Stimulated activated CD4-positive, alpha-beta T cell treated with anti-CD3 and anti-CD28 coated beads, Interleukin-4, amount 100 ng/mL, for 4 hours (primary cell): Measurements from ENCODE around the gene PCNT.

ENCODE experiments used
- DNase-seq, 2 experiments: peaks; one replicate each; pipeline ENCODE4 v3.0.0-alpha.2; 2020

Gene PCNT

GRCh38 chr21:46323710-46324389 is at the start of gene PCNT, which contains the start of gene C21orf58:
Gene PCNT, plus strand, starts transcription at chr21:46324156. Its CDS starts 73 bp downstream, at chr21:46324229.
Gene C21orf58, minus strand, starts transcription at chr21:46323870. Its CDS starts 1,132 bp downstream, at chr21:46322738.
- peak; percentile 97 to 98 for DNase-seq

- no peak for DNase-seq
Observed at GRCh38 chr21:46274797-46275390, 49.1 kb upstream of the PCNT start.

- DNase-seq: no peak
Observed at GRCh38 chr21:46284077-46284644, 39.8 kb upstream of the PCNT start.

- no peak for DNase-seq
Observed at GRCh38 chr21:46284733-46285132, 39.2 kb upstream of the PCNT start.

- DNase-seq: no peak
Observed at GRCh38 chr21:46285206-46285661, 38.7 kb upstream of the PCNT start, which contains the start of gene MCM3AP. Gene MCM3AP, minus strand, starts transcription at chr21:46285611. Its CDS starts 325 bp downstream, at chr21:46285286.

GRCh38 chr21:46285761-46286647 is 38.0 kb upstream of the PCNT start, which contains the start of gene YBEY:
Gene YBEY, plus strand, starts transcription at chr21:46286342. Its CDS starts 572 bp downstream, at chr21:46286914.
- DNase-seq: peak; percentile 77 to 86

GRCh38 chr21:46286648-46287002 is 37.3 kb upstream of the PCNT start:
- DNase-seq: no peak

GRCh38 chr21:46287541-46287940 is 36.4 kb upstream of the PCNT start:
- no peak for DNase-seq

- DNase-seq: no peak
Observed at GRCh38 chr21:46289655-46290179, 34.2 kb upstream of the PCNT start.

- DNase-seq: no peak
Observed at GRCh38 chr21:46291561-46291960, 32.4 kb upstream of the PCNT start.

- no peak for DNase-seq
Observed at GRCh38 chr21:46294647-46295176, 29.2 kb upstream of the PCNT start.

- DNase-seq: peak in 1 of 2 experiments; percentile 10
Observed at GRCh38 chr21:46295177-46295770, 28.7 kb upstream of the PCNT start.

- peak; percentile 48 to 68 for DNase-seq
Observed at GRCh38 chr21:46295996-46296752, 27.8 kb upstream of the PCNT start.

GRCh38 chr21:46297338-46298271 is 26.4 kb upstream of the PCNT start:
- no peak for DNase-seq

GRCh38 chr21:46299167-46299566 is 24.8 kb upstream of the PCNT start:
- DNase-seq: no peak

- DNase-seq: no peak
Observed at GRCh38 chr21:46301759-46302158, 22.2 kb upstream of the PCNT start.

GRCh38 chr21:46304437-46304836 is 19.5 kb upstream of the PCNT start:
- no peak for DNase-seq

GRCh38 chr21:46304955-46305354 is 19.0 kb upstream of the PCNT start:
- no peak for DNase-seq

- no peak for DNase-seq
Observed at GRCh38 chr21:46307625-46308024, 16.3 kb upstream of the PCNT start.

GRCh38 chr21:46308431-46308830 is 15.5 kb upstream of the PCNT start:
- DNase-seq: no peak
